Lower lobe of right lung (tissue), 2 donors: ENCODE results near the gene ADRA1B. TPM values are rescaled to one million over a fixed set of nuclear protein-coding genes. Genes with fewer than 3 reads are reported as not detected.

Experiments
- ATAC-seq, 2 donors: fragments of 200-7000 bp; cut with Tn5 transposase; one replicate each; pipeline ENCODE4 v1.9.1; 2020 to 2022; ENCODE audit warnings: mild to moderate bottlenecking in 2 of 2, moderate library complexity in 2 of 2
- DNase-seq: peaks from one replicate; pipeline ENCODE4 v3.0.0-alpha.2; 2020
- H3K27ac ChIP-seq: fragments of 200-600 bp; one replicate; pipeline ENCODE4 v1.8.0; 2022
- H3K27me3 ChIP-seq: fragments of 200-600 bp; one replicate; pipeline ENCODE4 v1.8.0; 2022; ENCODE audit warnings: low read depth
- H3K36me3 ChIP-seq: fragments of 200-600 bp; one replicate; pipeline ENCODE4 v1.8.0; 2022; ENCODE audit warnings: mild to moderate bottlenecking
- H3K4me1 ChIP-seq: fragments of 200-600 bp; one replicate; pipeline ENCODE4 v1.8.0; 2022
- H3K4me3 ChIP-seq: fragments of 200-600 bp; one replicate; pipeline ENCODE4 v1.8.0; 2022; ENCODE audit warnings: mild to moderate bottlenecking
- H3K9me3 ChIP-seq: fragments of 200-600 bp; one replicate; pipeline ENCODE4 v1.8.0; 2022
- intact Hi-C: fragments of 100-400 bp; cut with DNase I; formaldehyde crosslinking; loops from one replicate; pipeline ENCODE4 v1.11.0; 2022
- total RNA-seq: library from RNA; stranded (reverse); fragmentation: NEBNext Ultra II Directional; extraction: Animal tissue kit (Norgen Biotek cat#: 25700); gene quantifications from one replicate; pipeline ENCODE4 v1.2.1, GENCODE V29; 2021
- TF ChIP-seq, protein P1 (sequence below): fragments of 200-600 bp; IDR thresholded peaks from one replicate; pipeline ENCODE4 v1.8.0; 2022; ENCODE audit warnings: antibody characterized with exemption, mild to moderate bottlenecking
- donor health status: DM: no; HTN: yes; CAD: no; lungs with severe emphysema.

The ADRA1B gene
- total RNA-seq, 1 donor from 2014 or later: 3.8 TPM

DNA sequence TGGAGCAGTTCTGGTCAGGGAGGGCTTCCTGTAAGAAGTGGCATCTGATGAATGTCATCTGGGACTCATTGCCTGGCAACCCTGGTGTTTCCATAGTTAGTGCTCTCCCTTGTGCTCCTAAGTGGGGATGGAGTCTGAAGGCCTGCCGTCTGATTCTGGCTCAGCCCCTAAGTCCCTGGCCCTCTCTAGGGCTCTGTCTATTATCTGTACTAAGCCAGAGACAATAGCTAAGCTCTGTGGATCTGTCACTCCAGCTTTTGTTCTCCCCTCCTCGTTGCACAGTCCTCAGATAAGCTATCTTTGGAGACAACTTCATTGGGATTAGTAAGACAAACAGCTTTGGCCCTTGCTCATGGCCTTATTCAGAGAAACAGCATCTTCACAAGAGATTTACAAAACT, 62.1 kb downstream of the ADRA1B start:
- Histone ChIP-seq H3K27me3 (peaks cover 2% of the 10 kb centered on the region), H3K4me3 (no peak overlapping the region), H3K27ac (no peak overlapping the region), H3K4me1 (no peaks in the 10 kb centered on the region), H3K36me3 (no peaks in the 10 kb centered on the region), H3K9me3 (no peaks in the 10 kb centered on the region)
- DNase-seq: no peak
- intact Hi-C loops: no loop called here
- no peak for ATAC-seq
- TF ChIP-seq, protein P1, sequence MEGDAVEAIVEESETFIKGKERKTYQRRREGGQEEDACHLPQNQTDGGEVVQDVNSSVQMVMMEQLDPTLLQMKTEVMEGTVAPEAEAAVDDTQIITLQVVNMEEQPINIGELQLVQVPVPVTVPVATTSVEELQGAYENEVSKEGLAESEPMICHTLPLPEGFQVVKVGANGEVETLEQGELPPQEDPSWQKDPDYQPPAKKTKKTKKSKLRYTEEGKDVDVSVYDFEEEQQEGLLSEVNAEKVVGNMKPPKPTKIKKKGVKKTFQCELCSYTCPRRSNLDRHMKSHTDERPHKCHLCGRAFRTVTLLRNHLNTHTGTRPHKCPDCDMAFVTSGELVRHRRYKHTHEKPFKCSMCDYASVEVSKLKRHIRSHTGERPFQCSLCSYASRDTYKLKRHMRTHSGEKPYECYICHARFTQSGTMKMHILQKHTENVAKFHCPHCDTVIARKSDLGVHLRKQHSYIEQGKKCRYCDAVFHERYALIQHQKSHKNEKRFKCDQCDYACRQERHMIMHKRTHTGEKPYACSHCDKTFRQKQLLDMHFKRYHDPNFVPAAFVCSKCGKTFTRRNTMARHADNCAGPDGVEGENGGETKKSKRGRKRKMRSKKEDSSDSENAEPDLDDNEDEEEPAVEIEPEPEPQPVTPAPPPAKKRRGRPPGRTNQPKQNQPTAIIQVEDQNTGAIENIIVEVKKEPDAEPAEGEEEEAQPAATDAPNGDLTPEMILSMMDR: no peak

DNA sequence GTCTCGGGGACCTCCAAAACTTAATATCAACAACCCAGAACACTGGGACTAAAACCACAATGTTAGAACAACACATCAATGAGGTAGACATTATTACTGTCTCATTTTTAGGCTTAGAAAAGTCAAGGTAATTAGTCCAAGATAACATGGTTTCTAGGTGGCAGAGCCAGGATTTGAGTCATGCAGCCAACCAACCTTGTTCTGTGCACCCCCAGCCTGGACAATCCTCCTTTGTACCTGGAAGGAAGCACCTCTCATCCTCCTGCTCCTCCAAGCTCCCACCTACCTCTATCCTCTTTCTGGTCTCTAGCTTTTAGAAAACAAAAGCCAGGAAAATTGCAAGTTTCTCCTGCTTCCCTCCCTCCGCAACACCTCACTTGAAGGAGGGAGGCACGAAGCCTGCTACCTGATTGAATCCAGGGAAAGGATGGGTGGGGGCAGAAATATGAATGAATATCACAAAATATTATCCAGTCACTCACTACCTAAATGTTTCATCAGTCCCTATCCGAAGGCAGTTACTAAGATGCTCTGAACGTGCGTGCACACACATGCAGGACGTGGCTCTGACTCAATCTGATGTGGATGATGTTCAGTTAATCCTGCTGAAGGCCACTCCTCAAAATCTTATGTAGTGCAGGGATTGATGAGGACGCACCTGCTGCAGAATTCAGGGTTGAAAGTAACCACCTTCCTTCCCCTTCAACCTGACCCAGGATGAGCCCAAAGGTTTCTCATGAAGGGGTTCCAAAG, 66.3 kb downstream of the ADRA1B start:
- DNase-seq (no peak), ATAC-seq (no peak)
- intact Hi-C loops: no loop called here
- H3K4me3 ChIP-seq: no peak overlapping the region
- H3K4me1 ChIP-seq: peaks cover 10% of the 10 kb centered on the region
- H3K36me3 ChIP-seq: no peaks in the 10 kb centered on the region
- no peaks in the 10 kb centered on the region for H3K9me3 ChIP-seq
- TF ChIP-seq, protein P1: no peak
- peaks cover 7% of the 10 kb centered on the region for H3K27me3 ChIP-seq
- H3K27ac ChIP-seq: no peak overlapping the region

DNA sequence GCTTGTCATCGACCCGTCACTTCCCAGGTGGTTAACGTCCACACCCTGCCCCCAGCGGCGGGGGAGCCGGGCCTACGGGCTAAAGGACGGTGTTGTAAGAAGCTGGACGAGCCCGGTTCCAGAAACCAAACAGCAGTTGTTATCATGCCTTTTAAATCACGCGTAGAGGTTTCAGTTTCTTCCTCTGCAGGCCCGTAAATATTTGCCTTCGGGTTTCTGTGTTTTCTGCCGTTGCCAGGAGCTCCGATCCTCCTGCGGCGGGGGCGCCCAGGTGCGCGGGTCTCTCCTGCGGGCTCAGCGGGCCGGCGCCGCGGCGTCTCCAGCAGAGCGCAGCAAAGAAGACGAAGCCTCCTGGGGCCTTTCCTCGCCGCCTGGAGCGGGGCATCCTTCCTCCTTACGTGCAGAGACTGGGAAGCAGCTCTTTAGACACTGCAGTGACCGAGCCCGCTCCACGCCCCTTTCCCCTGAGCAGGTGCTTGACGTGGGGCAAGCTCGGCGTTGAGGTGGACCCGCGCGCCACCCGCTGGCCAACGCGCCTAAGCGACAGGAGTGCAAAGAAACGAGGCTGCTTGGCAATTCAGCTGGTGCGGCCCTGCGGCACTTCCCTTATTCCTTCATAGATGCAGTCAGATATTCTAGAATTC, 70.9 kb downstream of the ADRA1B start:
- H3K27me3 ChIP-seq: peaks cover 7% of the 10 kb centered on the region
- DNase-seq (peak; percentile 90), ATAC-seq (peak; percentile 95 to 99)
- intact Hi-C loops: no loop called here
- H3K9me3 ChIP-seq: no peaks in the 10 kb centered on the region
- no peaks in the 10 kb centered on the region for H3K36me3 ChIP-seq
- peak overlapping the region; percentile 13 for H3K27ac ChIP-seq
- peaks cover 11% of the 10 kb centered on the region for H3K4me1 ChIP-seq
- H3K4me3 ChIP-seq: peak overlapping the region; percentile 57
- TF ChIP-seq, protein P1: peak; percentile 76

GRCh38 chr5:159990506-159990905, 74.2 kb downstream of the ADRA1B start:
- DNase-seq: no peak

DNA sequence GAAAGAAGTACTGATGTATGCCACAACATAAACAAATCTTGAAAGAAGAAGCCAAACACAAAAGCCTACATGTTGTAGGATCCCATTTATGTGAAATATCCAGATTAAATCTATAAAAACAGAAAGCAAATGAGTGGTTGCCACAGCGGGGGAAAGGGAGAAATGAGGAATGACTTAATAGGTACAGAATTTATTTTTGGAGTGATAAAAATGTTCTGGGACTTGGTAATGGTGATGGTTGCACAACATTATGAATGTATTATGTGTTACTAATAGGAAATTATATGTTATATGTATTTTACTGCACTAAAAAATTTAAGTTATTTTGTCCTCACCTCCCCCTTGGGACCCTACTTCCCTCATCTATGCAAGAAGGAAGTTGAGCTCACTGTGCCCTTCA, 76.3 kb downstream of the ADRA1B start:
- intact Hi-C loops: no loop called here
- no peak overlapping the region for H3K4me3 ChIP-seq
- TF ChIP-seq, protein P1: no peak

More at GRCh38 chr5:159990506-159990905, 74.2 kb downstream of the ADRA1B start:
- intact Hi-C loops: no loop called here
- Histone ChIP-seq H3K27me3 (peaks cover 7% of the 10 kb centered on the region), H3K4me3 (no peak overlapping the region), H3K4me1 (peaks cover 11% of the 10 kb centered on the region), H3K27ac (no peak overlapping the region), H3K9me3 (peaks cover 8% of the 10 kb centered on the region), H3K36me3 (no peaks in the 10 kb centered on the region)
- TF ChIP-seq, protein P1: peak; percentile 20
- no peak for ATAC-seq

More for the DNA sequence above, 76.3 kb downstream of the ADRA1B start:
- ATAC-seq (no peak), DNase-seq (no peak)
- Histone ChIP-seq H3K27ac (no peak overlapping the region), H3K36me3 (no peaks in the 10 kb centered on the region), H3K27me3 (no peaks in the 10 kb centered on the region), H3K4me1 (peaks cover 1% of the 10 kb centered on the region), H3K9me3 (peaks cover 8% of the 10 kb centered on the region)
